ENCODE measurements around the gene TSPAN17.
A peak's percentile ranks its signal among the peaks of the same experiment; 100 is the strongest.

TSPAN17 gene

DNA sequence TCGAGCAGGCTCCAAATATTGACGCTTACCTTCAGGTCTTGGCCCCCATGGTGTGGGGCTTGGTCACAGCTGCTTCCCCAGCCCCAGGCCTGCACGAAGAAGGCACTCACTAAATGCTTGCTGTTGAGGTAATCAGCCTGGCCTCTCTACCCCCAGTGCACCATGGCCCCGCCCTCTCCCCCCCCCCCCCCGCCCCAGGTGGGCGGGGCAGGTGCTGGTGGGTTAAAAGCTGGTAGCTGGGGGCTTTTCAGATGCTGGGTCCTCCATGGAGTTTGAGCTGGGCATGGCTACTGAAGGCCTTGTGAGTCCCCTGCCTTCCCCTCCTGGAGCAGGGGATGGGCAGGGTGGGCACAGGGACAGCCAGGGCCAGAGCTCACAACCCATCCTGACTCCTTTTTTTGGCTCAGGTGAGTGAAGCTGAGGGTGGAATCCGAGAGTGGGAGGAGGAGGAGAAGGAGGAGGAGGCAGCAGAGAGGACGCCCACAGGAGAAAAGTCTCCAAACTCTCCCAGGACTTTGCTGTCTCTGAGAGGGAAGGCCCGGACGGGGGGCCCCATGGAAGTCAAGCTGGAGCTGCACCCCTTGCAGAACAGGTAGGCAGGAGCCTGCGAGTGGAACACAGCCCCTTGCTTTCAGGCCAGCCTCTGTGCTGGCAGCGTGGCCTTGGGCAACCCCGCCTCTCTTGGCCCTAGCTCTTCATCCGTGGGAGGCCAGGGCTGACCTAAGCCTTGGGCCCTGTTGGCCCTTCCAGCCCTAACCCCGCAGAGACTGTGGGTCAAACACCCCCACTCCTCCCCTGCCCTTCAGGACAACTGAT is 4.4 kb upstream of the TSPAN17 start:
- DNase-seq = no peak

DNA sequence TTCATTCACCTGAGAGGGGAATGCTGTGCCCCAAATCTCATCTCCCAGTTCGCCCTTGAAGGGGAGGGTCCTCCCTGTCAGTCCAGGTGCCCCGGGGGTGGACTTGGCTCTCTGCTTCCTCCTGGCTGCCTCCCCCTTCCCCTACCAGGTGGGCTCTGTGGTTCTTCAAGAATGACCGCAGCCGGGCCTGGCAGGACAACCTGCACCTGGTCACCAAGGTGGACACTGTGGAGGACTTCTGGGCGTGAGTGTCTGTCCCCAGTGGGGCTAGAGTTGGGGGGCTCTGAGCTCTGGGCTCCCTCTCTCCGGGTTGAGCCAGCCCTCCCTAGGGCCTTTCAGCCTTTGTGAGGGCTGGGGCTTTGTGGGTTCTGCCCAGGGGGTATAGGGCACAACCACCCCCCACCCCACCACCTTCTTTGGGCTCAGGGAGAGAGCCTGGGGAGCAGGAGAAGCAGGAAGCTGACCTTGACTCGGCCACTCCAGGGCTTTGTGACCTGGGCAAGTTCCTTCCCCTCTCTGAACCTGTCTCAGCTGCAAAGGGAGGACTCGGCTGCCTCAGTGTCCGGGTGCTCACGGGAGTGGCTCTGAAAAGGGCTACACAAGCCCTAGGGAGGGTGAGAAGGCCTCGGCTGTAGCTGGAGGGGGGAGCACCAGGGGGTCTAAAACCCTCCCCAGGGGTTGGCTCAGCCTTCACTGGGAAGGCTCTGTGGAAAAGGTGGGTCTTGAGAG is 3.6 kb upstream of the TSPAN17 start:
- DNase-seq = no peak

DNA sequence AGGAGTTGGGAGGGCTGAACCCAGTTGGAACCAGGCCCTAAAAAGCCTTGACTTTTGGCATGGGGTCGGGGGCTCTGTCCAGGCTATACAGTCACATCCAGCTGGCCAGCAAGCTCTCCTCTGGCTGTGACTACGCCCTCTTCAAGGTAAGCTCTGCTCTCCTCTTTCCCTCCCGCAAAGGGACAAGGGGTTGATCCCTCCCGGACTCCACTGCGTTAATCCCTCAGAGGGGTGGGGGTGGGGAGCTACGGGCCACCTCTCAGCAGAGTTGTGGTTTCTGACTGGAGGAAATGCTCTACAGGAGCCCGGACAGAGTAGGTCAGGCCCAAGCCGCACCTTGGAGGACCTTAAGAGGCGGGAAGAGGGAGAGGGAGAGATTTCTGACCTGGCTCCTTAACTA is 3.0 kb upstream of the TSPAN17 start:
- no peak for DNase-seq

DNA sequence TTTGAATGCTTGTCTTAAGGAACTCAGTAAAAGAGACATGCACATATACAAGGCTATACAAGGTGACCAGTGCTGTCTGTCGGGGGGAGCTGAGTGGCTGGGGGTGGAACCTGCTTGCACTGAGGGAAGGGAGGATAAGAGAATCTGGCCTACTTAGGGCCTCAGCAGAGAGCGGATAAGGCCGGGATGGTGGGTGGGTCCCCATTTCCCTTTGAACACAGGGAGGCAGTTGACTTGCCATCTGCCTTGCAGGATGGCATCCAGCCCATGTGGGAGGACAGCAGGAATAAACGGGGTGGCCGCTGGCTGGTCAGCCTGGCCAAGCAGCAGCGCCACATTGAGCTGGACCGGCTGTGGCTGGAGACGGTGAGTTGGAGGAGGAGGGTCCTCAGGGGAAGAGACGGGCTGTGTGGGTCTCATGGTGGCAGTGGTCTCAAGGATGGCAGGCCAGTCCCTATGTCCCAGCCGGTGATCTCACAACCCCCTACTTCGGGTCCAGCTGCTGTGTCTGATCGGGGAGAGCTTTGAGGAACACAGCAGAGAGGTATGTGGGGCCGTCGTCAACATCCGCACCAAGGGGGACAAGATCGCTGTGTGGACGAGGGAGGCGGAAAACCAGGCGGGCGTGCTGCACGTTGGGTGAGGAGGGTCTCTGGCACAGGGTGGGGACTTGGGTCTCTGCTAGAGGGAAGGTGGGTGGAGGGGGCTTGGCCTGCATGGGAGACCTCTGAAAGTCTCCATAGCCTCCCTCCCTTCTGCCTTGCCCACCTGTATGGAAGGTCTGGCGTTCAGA is 2.2 kb upstream of the TSPAN17 start:
- no peak for DNase-seq

DNA sequence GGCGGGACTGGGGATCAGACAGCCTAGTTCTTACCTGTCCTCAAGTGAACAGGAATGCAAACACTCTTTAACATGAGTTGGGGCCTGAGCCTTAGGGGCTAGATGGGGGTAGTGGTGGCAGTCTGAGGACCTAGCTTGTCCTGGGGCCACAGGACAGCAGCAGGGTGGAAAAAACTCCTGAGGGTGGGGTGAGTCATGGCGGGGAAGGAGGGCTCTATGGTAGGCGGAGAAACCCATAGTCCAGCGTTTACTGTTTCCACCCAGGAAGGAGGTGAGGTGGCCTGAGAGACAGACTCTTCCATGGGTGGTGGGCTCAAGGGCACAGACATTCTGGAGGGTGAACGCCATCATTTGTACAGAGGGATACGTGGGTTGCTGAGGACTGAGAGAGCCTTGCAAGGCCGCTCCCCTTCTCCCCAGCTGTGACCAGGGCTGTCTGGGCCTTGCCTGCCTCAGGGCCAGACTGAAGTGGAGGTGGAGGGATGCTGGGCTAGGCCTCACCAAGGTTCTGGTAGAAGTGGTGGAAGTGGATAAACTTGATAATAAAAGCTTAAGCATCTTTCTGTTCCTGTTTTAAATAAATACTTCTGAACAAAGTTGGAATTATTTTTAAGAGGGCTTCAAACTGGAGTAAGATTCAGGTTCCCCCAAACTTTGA is 1.1 kb upstream of the TSPAN17 start:
- no peak for DNase-seq

DNA sequence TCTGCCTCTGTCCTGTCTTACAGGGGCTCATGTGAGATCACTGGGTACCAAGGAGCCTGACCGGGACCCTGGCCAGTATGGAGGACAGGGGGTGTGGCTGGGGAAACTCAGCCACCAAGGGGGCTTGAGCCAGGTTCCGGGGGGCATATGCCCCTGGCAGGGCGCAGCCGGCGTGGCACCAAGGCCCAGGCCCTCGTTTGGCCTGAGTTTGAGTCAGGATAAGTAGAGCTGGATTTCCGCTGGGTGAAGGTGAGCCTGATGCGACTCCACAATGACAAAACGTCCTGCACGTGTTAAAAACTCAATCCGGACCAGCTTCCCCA is 616 bp upstream of the TSPAN17 start:
- no peak for DNase-seq

DNA sequence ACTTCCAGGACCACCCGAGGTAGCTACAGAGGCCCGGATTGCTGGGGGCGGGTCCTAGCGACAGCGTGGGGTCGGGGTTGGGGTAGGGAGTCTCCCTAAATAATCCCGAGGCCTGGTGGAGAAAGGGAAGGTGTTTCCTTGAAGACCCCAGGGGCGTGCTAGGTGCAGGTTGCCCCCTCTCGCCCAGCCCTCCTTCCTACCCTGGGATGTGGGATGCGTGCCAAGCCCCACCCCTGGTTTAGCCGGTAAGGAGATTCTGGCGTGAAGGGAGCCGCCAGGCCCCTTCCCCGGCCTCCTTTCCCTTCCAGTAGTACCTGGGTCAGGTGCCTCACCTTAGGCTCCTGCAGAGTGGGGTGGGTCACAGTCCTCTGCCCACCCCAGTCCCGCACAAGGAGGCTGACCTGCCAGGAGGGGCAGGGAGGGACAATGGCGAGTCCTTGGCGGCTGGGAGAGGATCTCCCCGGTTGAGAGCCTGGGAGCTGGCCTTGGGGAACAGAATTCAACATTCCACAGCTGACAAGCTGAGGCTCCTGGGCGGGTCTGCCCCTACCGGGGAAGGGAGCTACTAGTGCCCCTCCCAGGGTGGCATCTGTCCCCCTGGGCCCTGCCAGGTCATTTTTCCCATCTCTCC is 674 bp downstream of the TSPAN17 start:
- DNase-seq = no peak

DNA sequence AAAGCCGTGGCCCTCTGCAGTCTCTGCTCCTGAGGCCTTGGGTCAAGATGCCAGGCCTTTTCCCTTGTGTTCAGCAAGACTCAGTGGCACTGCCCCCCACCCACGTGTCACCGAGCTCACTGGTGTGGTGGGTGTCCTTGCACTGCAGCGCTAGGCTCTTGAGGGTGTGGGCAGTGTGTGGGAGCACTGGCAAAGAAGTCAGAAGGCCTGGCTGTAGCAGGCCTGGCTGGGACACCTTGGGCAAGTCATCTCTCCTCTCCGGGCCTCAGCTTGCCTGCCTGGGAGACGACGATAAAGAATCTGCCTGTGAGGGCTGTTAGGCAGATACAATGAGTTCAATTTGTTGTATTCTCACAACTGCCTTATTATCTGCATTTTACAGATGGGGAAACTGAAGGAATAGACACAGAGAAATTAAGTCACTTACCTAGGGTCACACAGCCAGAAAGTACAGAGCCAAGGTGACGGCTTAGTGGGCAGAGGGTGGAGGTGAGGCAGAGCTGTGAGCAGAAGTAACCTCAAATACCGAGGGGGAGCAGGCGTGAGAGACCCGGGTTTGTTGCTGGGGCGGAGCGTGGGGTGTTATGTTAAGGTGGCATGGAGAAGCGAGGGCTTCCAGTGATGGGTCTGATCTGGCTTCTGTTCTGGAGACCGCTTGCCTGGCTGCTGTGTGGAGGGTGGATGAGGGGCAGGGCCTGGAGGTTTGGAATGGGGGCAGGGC is 1.4 kb downstream of the TSPAN17 start:
- peak; percentile 52 for DNase-seq

DNA sequence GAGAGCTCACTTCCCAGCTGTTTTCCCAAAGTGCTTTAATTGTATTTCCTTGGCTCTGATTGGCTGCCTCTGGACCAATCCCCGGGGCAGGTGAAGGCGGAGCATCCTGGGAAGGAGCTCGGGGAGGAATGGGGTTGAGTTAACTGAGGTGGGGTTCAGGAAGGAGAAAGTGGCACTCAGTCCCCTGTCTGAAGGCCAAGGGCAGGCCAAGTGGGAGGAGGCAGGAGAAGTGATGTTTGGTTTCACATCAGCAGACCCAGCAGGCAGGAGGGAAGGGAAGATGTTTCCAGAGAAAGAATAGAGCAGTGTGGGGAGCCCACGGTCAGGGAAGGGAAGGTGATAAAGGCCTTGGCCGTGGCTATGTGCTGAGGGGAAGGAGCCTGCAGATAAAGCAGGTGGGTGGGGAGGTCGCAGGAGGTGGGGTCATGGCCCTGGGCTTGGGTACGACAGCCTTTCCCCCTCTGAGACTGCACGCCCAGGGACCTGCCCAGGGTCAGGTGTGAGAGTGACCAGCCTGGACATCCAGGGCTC is 3.1 kb downstream of the TSPAN17 start:
- DNase-seq = no peak

DNA sequence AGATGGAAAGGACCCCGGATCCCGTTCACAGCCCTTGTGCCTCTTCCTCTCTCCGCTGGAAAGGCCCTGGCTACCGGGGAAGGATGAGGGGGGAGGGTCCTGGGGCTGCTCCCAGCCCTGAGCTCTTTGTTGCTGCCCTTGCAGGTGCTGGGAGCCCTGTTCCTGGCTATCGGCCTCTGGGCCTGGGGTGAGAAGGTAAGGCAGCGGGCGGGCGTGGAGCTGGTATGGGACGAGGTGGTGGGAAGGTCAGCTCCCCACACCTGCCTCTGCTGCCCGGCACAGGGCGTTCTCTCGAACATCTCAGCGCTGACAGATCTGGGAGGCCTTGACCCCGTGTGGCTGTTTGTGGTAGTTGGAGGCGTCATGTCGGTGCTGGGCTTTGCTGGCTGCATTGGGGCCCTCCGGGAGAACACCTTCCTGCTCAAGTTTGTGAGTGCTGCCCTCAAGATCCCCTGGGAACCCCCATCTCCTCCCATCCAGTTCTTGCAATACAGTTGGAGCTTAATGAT is 4.2 kb downstream of the TSPAN17 start:
- no peak for DNase-seq

DNA sequence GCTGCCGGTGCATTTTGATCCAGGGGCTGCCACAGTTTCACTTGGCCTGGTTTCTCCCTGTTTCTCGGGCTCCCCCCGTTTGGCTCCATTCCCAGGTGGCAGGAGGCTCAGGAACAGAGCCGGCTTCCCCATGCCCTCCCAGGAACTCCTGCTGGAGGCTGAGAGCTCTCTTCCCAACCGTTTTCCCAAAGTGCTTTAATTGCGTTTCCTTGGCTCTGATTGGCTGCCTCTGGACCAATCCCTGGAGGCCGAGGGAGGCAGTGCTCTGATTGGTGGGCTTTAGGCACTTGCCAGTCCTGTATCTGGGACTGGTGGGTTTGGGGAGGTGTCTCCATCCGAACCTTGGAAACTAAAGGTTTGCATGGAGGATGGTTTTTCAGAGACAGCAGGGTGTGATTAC is 4.9 kb downstream of the TSPAN17 start:
- no peak for DNase-seq

DNA sequence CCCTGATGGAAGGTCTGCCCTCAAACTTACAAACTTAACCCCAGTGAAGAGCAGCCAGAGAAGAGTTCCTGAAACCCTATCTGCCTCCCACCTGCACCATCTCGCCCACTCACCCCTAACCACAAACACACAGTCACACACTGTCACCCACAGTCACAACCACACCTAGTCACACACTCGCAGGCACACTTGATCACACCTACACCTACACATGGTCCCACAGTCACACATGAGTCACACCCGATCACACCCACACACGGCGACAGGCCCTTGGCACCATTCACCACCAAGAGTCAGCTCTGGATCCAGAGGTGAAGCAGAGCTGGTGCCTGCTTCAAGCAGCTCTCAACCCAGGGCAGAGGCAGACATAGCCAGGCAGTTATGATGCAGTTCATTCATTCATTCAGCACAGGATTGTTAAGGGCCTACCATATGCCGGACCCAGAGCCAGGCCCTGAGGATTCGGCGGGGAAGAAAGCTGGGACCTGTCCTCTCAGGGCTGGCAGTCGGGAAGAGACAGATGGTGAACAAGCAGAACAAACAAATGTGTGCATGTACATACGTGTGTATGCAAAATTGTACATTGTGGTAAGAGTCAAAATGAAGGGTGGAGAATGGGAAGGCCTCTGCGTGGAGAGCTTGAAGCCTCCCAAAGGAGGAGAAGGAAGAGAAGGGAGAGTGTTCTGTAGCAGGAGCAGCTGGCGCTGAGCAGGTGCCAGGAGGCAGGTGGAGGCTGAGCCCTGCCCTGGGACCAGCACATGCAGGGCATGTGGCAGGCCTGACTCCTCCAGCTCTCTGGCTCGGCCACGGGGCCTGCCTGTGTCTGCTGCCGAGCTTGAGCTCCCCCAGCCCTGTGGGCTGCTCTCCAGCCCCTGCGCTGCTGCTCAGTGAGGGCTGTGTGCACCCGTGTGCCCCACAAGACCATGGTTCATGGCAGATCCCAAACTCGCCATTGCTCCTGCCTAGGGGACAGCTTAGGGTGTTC is 6.4 kb downstream of the TSPAN17 start:
- DNase-seq = peak; percentile 53

DNA sequence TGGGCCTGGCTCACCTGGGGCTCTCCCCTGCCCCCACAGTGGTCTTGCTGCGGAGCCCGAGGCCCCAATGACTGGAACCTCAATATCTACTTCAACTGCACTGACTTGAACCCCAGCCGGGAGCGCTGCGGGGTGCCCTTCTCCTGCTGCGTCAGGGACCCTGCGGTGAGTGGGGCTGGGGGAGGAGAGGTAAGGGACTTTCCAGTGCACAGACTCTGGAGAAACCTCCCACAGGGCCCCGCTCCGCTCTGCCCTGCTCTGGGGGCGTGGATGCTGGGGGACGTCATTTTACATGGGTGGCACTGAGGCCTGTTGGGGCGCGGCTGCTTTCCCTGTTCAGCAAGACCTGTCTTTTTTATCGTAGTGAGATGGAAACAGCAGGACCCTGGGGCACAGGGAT is 7.6 kb downstream of the TSPAN17 start:
- DNase-seq = peak; percentile 14

DNA sequence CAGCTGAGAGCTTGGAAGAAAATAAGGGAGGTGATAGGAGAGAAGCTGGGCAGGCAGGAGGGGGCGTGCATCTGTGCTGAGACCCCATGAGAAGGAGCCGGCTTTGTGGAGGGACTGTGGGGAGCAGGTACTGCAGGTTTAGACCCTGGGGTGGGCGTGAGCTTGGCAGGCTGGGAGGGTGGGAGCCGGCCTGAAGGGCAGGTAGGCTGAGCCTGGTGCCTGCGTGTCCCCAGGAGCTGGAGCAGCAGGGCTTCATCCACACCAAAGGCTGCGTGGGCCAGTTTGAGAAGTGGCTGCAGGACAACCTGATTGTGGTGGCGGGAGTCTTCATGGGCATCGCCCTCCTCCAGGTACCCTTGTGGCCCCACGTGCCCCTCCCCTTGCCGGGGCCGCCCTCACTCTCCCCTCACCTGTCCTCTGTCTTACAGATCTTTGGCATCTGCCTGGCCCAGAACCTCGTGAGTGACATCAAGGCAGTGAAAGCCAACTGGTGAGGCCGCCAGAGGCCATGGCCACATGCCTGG is 9.2 kb downstream of the TSPAN17 start:
- DNase-seq = no peak

DNA sequence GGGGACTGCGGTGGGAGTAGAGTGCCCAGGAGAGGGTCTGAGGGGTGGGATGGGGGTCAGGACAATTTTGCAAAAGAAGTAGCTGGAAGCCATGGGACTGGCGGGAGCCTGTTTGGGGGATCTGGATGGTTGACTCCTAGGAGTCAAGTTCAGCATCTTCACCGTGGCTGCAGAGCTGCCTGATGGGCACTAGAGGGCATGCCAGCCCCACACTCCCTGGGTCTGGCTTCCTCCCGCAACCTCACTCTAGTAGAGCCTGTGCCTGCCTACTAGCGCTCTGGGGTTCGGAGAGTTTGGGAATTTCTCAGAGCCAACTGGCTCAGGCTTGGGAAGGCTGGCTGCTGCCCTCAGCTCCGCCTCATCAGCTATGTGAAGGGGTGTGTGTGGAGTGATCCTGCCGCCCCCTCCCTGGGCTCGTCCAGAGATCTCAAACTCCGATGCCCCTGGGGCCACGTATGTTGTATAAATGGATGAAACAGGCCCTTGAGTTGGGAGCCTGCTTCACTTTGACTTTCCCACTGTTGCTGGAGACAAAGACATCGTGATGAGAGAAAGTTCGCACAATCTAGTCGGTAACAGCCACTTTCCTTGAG is 10.8 kb downstream of the TSPAN17 start:
- DNase-seq = peak; percentile 69

DNA sequence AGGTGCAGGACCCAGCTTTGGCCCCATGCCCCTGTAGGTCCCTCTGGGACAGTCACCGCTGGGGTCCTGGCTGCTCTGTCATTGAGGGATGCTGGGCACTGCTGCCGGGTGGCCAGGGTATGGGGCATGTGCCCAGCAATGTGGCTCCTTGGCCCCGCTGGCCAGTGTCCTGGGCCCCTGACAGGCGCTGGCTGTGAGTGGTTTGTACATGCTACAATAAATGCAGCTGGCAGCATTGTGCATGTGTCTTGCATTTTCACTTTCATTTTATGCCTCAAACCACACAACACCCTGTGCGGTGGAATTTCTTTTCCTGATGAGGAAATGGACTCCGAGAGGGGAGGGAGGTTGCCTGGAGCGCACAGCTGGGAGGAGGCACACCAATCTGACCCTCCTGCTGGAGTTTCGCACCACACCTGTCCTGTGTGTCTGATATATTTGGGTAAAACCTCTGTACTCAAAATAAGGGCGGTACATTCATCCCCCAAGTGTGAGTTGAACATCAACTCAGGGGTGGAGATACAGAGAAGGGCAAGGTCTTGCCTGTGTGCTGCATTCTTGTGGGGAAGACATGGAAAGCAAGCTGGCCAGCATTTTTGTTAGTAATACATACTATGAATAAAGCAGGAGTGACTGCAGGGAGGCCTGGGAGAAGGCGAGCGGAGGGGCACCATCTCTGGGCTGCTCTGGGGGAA is 11.7 kb downstream of the TSPAN17 start:
- DNase-seq = peak; percentile 49

DNA sequence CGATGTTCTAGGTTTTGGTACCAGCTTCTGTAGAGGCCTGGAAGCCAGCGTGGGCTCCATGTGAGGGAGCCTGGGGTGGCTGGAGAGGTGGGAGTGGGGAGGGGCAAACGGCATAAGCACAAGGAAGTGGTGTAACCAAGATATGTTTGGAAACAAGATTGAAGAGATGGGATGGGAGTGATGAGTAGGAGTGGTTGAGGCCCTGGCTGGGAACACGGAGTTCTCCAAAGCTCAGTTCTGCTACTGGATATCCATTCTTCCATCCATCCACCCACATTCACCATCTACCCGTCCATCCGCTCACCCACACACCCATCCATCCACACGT is 12.2 kb downstream of the TSPAN17 start:
- no peak for DNase-seq

DNA sequence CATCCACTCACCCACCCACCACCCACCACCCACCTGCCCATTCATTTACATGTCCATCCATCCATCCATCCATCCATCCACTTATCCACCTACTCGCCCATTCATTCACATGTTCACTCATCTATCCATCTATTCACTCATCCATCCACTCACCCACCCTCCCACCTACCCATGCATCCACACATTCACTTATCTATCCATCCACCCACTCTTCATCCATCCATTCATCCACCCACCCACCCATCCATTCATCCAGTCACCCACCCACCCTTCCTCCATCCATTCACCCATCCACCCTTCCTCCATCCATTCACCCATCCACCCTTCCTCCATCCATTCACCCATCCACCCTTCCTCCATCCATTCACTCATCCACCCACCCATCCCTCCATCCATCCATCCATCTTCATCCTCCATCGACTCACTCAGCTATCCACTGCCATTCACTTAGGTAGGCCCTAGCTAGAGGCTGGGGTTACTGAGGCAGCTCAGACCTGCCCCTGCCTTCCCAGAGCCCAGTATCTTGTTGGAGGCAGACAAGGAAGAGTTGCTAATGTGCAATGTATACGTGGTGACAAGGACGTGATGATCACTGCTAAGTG is 12.7 kb downstream of the TSPAN17 start:
- no peak for DNase-seq

DNA sequence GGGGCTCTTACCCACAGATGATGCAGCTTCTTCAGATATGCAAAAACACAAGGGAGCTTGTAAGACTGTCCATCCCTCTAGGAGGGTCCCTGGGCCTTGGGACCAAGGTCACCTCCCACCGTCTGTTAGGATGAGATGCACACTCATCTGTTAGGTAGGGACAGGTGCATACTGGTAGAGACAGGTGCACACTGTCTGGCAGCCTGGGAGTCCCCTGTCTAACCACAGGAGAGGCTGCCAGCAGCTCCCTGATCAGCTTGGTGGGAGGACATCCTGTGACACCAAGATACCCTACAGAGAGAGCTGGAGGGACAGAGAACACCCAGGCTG is 13.2 kb downstream of the TSPAN17 start:
- no peak for DNase-seq

Measured in CD4-positive, alpha-beta T cell treated with Interleukin-10 for 1 hour (primary cell).